Mesodermal cell (in vitro differentiated cells): ENCODE data around the gene CEACAM3.

Experiments used
- H3K27ac ChIP-seq: 2 replicates; pipeline ENCODE4 v1.7.0; 2013; ENCODE audit warnings: mild to moderate bottlenecking, low read depth, low read length, moderate library complexity; ENCODE audit not compliant: severe bottlenecking
- H3K36me3 ChIP-seq: 2 replicates; pipeline ENCODE4 v1.7.1; 2013; ENCODE audit warnings: mild to moderate bottlenecking, low read length, moderate library complexity; ENCODE audit not compliant: control insufficient read depth, insufficient read depth
- H3K4me1 ChIP-seq: one replicate; pipeline ENCODE4 v1.7.1; 2013; ENCODE audit warnings: mild to moderate bottlenecking, low read length; ENCODE audit not compliant: insufficient read depth, control insufficient read depth, poor library complexity, severe bottlenecking
- H3K4me3 ChIP-seq: 2 replicates; pipeline ENCODE4 v1.7.0; 2013; ENCODE audit warnings: low read length, control low read depth, mild to moderate bottlenecking; ENCODE audit not compliant: insufficient read depth, poor library complexity, severe bottlenecking; ENCODE audit errors: extremely low read depth
- H3K9me3 ChIP-seq: 2 replicates; pipeline ENCODE4 v1.7.1; 2013; ENCODE audit warnings: mild to moderate bottlenecking, low read length, moderate library complexity; ENCODE audit not compliant: control insufficient read depth
- WGBS, 2 experiments: methylation state at CpG; one replicate each; pipeline ENCODE4 v1.1.5; 2013; ENCODE audit warnings: missing lambda C conversion rate in 2 of 2; ENCODE audit not compliant: insufficient coverage in 2 of 2; 5-methylcytosine and 5-hydroxymethylcytosine counted together

The CEACAM3 gene

DNA sequence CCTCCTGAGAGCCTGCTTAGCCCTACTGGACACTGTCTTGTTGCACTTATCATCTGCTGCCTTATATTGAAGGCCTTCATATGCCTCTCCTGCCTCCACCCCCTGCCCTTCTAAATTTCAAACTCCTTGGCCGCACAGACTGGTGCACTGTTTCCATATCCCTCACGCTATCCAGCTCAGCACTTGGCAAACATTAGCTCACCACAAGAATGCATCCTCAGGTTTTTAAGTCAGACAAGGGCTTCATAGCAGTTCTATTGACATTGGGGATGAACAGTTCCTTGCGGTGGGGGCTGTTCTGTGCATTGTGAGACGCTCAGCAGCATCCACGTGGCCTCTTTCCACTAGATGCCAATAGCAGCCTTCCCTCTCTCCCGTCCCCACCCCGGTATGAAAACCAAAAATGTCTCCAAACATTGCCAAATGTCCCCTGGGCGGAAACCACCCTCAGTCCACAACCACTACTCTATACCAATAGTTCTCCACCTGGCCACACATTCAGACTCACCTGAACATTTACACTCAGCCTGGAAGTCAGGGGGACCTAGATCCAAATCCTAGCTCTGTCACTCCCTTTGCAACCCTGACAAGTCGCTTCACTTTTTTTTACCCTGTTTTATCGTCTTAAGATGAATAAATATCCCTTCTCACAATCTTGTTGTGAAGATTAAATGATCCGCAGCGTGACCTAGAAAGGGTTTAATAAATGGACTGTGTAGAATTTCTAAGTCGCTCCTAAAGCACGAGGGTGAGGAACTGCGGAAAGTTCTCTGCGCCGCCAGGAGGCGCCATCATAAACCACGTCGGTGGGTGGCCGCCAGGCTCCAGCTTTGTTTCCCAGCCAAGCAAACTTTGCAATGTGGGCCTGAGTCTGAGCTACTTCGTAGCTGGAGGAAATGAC is 3.6 kb upstream of the CEACAM3 start:
- no peaks in the 10 kb centered on the region for H3K9me3 ChIP-seq
- no peak overlapping the region for H3K4me3 ChIP-seq
- no peak overlapping the region for H3K27ac ChIP-seq
- H3K4me1 ChIP-seq, result no peaks in the 10 kb centered on the region
- WGBS, 2 experiments, result 31 to 37% methylated on average over 11 to 17 of the region's 22 CpGs
- H3K36me3 ChIP-seq, result no peaks in the 10 kb centered on the region

DNA sequence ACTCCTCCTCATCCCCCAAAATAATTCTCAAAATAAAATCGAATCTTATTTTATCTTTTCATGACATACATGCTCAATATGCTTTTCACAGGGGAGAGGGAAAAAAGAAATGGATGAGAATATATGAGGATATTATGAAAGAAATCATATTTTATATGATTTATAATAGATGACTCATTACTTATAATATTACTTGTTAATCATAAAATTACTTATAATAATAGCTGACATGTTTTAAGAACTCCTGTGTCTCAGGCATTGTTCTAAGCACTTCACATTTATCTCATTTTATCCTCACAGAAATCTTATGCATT is 3.0 kb upstream of the CEACAM3 start:
- Histone ChIP-seq H3K9me3 (no peaks in the 10 kb centered on the region), H3K36me3 (no peaks in the 10 kb centered on the region), H3K4me3 (no peak overlapping the region), H3K4me1 (no peaks in the 10 kb centered on the region), H3K27ac (no peak overlapping the region)
- WGBS, 2 experiments, result no CpG with 5 or more reads among the region's 1 CpG

DNA sequence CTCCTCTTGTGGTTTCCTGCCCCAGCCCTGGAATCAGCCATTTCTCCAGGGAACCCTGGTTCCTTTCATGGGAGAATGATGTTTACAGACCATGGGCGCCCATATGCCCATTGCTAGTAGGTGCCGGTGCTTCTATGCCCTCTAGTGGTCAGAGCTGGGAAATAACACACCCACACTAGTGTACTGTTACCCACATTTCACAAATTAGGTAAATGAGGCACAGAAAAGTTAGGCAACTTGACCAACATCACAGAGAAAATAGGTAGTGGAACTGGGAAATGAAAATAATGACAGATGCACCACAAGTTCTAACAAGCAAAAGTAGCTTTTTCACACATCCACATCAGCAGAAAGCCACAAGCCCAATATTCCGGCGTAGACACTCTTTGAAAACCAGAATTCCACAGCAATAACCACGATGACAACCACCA is 1.3 kb upstream of the CEACAM3 start:
- H3K36me3 ChIP-seq, result no peaks in the 10 kb centered on the region
- no peaks in the 10 kb centered on the region for H3K9me3 ChIP-seq
- 74 to 80% methylated on average over 3 of the region's 5 CpGs for WGBS, 2 experiments
- no peaks in the 10 kb centered on the region for H3K4me1 ChIP-seq
- no peak overlapping the region for H3K4me3 ChIP-seq
- H3K27ac ChIP-seq, result no peak overlapping the region

DNA sequence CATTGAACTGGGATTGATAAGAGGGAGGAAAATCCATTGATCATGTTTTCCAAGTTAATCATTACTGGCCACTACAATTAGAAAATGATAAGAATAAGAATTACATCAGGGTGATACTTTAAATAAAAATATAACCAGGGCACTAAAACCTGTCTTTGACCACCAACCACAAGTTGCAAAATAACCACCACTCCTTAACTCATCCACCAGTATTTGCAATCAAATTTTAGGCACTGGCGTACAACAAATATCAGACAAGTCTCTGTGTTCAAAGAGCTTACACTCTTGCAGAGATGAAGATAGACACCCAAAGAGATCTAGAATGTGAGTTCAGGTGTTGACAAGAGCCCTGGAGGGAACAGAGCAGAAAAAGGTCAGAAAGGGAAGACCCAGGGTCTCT is 514 bp downstream of the CEACAM3 start:
- H3K27ac ChIP-seq, result no peak overlapping the region
- H3K4me3 ChIP-seq, result no peak overlapping the region
- no CpG with 5 or more reads among the region's 1 CpG for WGBS, 2 experiments
- no peaks in the 10 kb centered on the region for H3K9me3 ChIP-seq
- H3K4me1 ChIP-seq, result no peaks in the 10 kb centered on the region
- no peaks in the 10 kb centered on the region for H3K36me3 ChIP-seq

DNA sequence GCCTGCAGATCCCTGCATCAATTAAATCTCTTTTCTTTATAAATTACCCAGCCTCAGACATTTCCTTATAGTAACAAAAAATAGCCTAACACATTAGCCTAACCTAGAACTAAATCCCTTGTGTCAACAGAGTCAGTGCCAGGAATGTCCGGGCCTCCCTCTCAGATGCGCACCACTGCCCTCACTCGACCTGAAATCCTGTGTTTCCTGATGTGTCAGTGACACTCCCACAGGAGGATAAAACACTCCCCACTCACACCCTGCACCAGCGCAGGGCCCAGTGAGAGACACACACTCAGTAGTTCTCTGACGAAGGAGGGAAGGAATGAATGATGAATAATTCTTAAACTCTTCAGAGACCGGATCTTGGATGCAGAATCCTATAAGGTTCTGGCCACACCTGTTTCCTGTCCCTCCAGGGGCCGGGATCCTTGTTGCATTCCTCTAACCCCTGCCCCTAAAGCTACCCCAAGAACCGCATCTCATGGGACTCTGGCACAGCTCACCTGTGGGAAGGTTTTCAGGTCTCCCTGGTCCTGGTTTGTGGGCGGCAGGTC is 3.1 kb downstream of the CEACAM3 start:
- Histone ChIP-seq H3K27ac (no peak overlapping the region), H3K36me3 (no peaks in the 10 kb centered on the region), H3K4me3 (no peak overlapping the region), H3K9me3 (no peaks in the 10 kb centered on the region), H3K4me1 (no peaks in the 10 kb centered on the region)
- 61 to 80% methylated on average over 3 to 6 of the region's 9 CpGs for WGBS, 2 experiments

- WGBS, 2 experiments, result 59 to 73% methylated on average over 1 to 2 of the region's 4 CpGs
- no peak overlapping the region for H3K4me3 ChIP-seq
Observed at GRCh38 chr19:41801031-41801430, 4.6 kb downstream of the CEACAM3 start.

DNA sequence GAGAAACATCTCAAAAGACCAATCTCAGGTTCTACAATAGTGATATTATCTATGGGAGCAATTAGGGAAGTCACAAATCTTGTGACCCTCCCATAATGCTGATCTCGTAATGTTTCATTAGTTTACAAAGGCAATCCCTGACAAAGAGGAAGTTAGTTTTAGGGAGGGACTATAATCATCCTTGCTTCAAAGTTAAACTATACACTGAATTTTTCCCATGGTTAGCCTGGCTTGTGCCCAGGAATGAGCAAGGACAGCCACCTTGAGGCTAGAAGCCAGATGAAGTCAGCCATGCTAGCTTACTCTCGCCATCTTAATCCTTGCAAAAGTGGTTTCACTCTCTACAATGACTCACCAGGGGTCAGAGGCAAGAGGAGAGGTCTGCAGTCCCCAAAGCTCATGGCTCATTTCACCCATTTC is 5.4 kb downstream of the CEACAM3 start:
- Histone ChIP-seq H3K36me3 (no peaks in the 10 kb centered on the region), H3K4me1 (no peaks in the 10 kb centered on the region), H3K9me3 (no peaks in the 10 kb centered on the region), H3K4me3 (no peak overlapping the region), H3K27ac (no peak overlapping the region)
- 40 to 60% methylated on average over 1 to 2 of the region's 2 CpGs for WGBS, 2 experiments

More at GRCh38 chr19:41801031-41801430, 4.6 kb downstream of the CEACAM3 start:
- Histone ChIP-seq H3K36me3 (no peaks in the 10 kb centered on the region), H3K27ac (no peak overlapping the region), H3K9me3 (no peaks in the 10 kb centered on the region), H3K4me1 (no peaks in the 10 kb centered on the region)

- no peaks in the 10 kb centered on the region for H3K4me1 ChIP-seq
- WGBS, 2 experiments, result 33 to 74% methylated on average over 1 to 2 of the region's 2 CpGs
- H3K4me3 ChIP-seq, result no peak overlapping the region
- H3K9me3 ChIP-seq, result no peaks in the 10 kb centered on the region
- H3K36me3 ChIP-seq, result no peaks in the 10 kb centered on the region
- no peak overlapping the region for H3K27ac ChIP-seq
Observed at GRCh38 chr19:41802770-41803169, 6.4 kb downstream of the CEACAM3 start.

GRCh38 chr19:41804336-41804735 is 7.9 kb downstream of the CEACAM3 start:
- 83 to 89% methylated on average over 1 to 2 of the region's 3 CpGs for WGBS, 2 experiments

DNA sequence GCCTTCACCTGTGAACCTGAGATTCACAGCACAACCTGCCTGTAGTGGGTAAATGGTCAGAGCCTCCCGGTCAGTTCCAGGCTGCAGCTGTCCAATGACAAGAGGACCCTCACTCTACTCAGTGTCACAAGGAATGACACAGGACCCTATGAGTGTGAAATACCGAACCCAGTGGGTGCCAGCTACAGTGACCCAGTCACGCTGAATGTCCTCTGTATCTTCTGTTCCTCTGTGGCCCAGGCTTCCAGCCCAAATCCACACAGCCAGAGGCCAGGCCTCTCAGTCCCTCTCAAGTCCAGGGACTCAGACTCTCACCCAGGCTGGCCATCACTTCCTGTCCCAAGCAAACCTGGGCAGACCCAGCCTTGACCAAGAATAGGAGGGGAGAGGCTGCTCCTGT is 10.8 kb downstream of the CEACAM3 start:
- WGBS, 2 experiments, result 89 to 90% methylated on average over 3 of the region's 3 CpGs
- H3K27ac ChIP-seq, result no peak overlapping the region

More at GRCh38 chr19:41804336-41804735, 7.9 kb downstream of the CEACAM3 start:
- Histone ChIP-seq H3K27ac (no peak overlapping the region), H3K9me3 (no peaks in the 10 kb centered on the region), H3K4me1 (no peaks in the 10 kb centered on the region), H3K4me3 (no peak overlapping the region), H3K36me3 (no peaks in the 10 kb centered on the region)

More for the DNA sequence above, 10.8 kb downstream of the CEACAM3 start:
- no peaks in the 10 kb centered on the region for H3K9me3 ChIP-seq
- H3K4me3 ChIP-seq, result no peak overlapping the region
- H3K4me1 ChIP-seq, result no peaks in the 10 kb centered on the region
- no peaks in the 10 kb centered on the region for H3K36me3 ChIP-seq
